Suppressor macrophage (primary cell): ENCODE data around the gene PRUNE2.
A peak's percentile ranks its signal among the peaks of the same experiment; 100 is the strongest.

ENCODE experiments used
- DNase-seq, 4 experiments: peaks; one replicate each; pipeline ENCODE4 v3.0.0-alpha.2; 2020 to 2022

The PRUNE2 gene

GRCh38 chr9:76567086-76567485 is 338.8 kb downstream of the PRUNE2 start:
- no peak for DNase-seq

- DNase-seq = peak in 2 of 4 experiments; percentile 43 to 44
Observed at GRCh38 chr9:76564297-76564696, 341.6 kb downstream of the PRUNE2 start.

GRCh38 chr9:76562511-76562911 is 343.4 kb downstream of the PRUNE2 start:
- peak; percentile 43 to 90 (median 70) for DNase-seq

GRCh38 chr9:76561900-76562299 is 344.0 kb downstream of the PRUNE2 start:
- DNase-seq = peak in 2 of 4 experiments; percentile 44 to 60
